Left lobe of liver (tissue), 1 donor: ENCODE results near the gene PRR18. TPM values are rescaled to one million over a fixed set of nuclear protein-coding genes. Genes with fewer than 3 reads are reported as not detected.

Experiments used
- total RNA-seq: library from RNA; stranded (reverse); gene quantifications from one replicate; pipeline ENCODE4 v1.2.1, GENCODE V29; 2021
- donor health status: DM: no; HTN: yes; CAD: no.

The PRR18 gene
- total RNA-seq, 1 donor from 2014 or later, result 2.0 TPM

Other genes with a start within 250 kb of the PRR18 start
- gene TBXT, start 140.5 kb downstream of the PRR18 start, total RNA-seq, result not detected
- gene SFT2D1, start 34.2 kb upstream of the PRR18 start, total RNA-seq, result 8.8 TPM
- gene MPC1, start 74.5 kb upstream of the PRR18 start, total RNA-seq, result 120 TPM